22Rv1 (cell line): Measurements from ENCODE around the gene PVR.

Experiments
- H3K27ac ChIP-seq: fragments of 450-650 bp; 2 replicates; pipeline ENCODE4 v1.5.1; 2017
- CTCF ChIP-seq: fragments of 450-650 bp; IDR thresholded peaks from 2 replicates; pipeline ENCODE4 v1.5.1; 2017; ENCODE audit warnings: mild to moderate bottlenecking
- ZFX ChIP-seq: fragments of 450-650 bp; IDR thresholded peaks from 2 replicates; pipeline ENCODE4 v1.6.1; 2017; ENCODE audit warnings: antibody characterized with exemption, borderline replicate concordance

The PVR gene

GRCh38 chr19:44710483-44710882 is 66.8 kb downstream of the PVR start:
- no peak overlapping the region for H3K27ac ChIP-seq
- TF ChIP-seq CTCF (no peak), ZFX (no peak)

GRCh38 chr19:44712864-44713515 is 69.3 kb downstream of the PVR start:
- TF ChIP-seq CTCF = no peak
- TF ChIP-seq ZFX = no peak
- H3K27ac ChIP-seq = no peak overlapping the region
